ENCODE measurements around the gene ZFAND2A.

- no peak for TF ChIP-seq CTCF (IDR thresholded peaks at IDR 0.05)
- TF ChIP-seq POLR2AphosphoS5 (IDR thresholded peaks at IDR 0.05): no peak
These were observed 23.0 kb downstream of the ZFAND2A start for GRCh38 chr7:1136841-1137516.

Measured in suprapubic skin (tissue), 3 donors.